ENCODE results near the gene SAE1.
"Not testable (repeated sequence)": the region's sequence is repeated elsewhere in the genome, so short reads cannot be mapped to it uniquely, and the experiment has no call there.

SAE1 gene

GRCh38 chr19:47241919-47242577, 111.4 kb downstream of the SAE1 start:
- no peak for DNase-seq

- no peak for DNase-seq
These were observed 112.7 kb downstream of the SAE1 start for GRCh38 chr19:47243364-47243775.

- DNase-seq = peak; percentile 99
These were observed 113.3 kb downstream of the SAE1 start for GRCh38 chr19:47243776-47244547.

GRCh38 chr19:47247308-47247990, 116.8 kb downstream of the SAE1 start:
- DNase-seq = peak; percentile 90

DNA sequence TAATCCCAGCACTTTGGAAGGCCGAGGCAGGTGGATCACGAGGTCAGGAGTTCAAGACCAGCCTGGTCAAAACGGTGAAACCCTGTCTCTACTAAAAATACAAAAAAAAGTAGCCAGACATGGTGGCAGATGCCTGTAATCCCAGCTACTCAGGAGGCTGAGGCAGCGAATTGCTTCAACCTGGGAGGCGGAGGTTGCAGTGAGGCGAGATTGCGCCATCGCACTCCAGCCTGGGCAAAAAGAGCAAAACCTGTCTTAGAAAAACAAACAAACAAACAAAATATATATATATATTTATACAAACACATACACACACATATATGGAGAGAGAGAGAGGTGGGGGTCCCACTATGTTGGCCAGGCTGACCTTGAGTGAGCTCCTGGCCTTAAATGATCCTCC, 122.4 kb downstream of the SAE1 start:
- not testable (repeated sequence) for DNase-seq

GRCh38 chr19:47253467-47253881, 122.8 kb downstream of the SAE1 start:
- no peak for DNase-seq

DNA sequence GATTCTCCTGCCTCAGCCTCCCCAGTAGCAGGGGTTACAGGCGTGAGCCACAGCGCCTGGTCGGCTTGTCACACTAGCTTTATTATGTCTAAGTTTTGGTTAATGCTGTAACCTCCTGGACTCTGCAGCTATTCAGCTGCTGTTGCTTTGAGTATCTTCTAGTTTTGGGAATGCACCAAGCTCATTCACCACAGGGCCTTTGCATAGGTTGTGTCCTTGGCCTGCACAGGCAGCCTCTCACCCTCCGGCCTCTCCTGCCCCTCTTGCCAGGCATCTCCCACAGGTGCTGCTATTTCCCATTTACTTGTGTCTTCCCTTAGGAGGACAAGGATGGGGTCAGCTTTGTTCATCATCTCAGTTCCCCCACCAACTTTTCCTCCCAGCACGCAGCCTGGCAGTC, 123.3 kb downstream of the SAE1 start:
- DNase-seq = no peak

- DNase-seq = peak; percentile 98
These were observed 125.5 kb downstream of the SAE1 start, which contains the start of gene CCDC9 for GRCh38 chr19:47255879-47256692. Gene CCDC9 (plus strand): TSS chr19:47256525. CDS start chr19:47258401, 1,876 bp downstream.

DNA sequence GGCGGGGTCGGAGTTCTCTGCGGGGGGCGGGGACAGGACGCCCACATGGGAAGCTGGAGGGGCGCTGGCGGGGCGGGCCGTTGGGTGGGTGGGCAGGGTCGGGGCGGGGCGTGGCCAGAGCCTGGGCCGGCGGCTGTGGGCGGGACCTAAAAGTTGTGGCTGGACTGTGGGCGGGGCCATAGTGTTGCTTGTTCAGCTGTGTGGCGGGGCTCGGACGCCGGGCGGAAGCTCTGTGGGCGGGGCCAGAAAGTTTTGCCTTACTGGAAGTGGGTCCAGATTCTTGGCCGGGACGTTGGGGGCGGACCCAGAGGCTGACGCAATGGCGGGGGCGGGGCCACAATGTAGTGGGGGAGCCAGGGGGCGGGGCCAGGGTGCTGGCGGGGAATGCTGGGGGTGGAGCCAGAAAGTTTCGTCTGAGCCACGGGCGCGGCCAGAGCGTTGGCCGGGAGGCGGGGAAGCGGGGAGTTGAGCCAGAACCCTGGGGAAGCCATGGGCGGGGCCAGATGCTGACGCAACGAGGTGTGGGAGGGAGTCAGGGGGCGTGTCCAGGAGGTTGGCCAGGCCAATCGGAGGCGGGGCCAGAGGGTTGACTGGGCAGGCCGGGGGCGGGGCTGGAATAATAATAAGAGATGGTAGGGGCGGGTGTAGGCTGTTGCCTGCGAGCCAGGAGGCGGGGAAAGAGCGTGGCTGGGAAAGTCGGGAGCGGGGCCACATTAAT, 126.2 kb downstream of the SAE1 start:
- DNase-seq = peak; percentile 100

GRCh38 chr19:47257411-47258169, 127.0 kb downstream of the SAE1 start:
- peak; percentile 56 for DNase-seq

- DNase-seq = no peak
These were observed 127.8 kb downstream of the SAE1 start for GRCh38 chr19:47258434-47258833.

GRCh38 chr19:47258895-47259555, 128.4 kb downstream of the SAE1 start:
- DNase-seq = no peak

Data from hematopoietic multipotent progenitor cell treated with erythropoietin and hydrocortisone succinate and interleukin-3 and kit ligand, for 4 days (in vitro differentiated cells).